ENCODE data around the gene TRAPPC3L.

DNA sequence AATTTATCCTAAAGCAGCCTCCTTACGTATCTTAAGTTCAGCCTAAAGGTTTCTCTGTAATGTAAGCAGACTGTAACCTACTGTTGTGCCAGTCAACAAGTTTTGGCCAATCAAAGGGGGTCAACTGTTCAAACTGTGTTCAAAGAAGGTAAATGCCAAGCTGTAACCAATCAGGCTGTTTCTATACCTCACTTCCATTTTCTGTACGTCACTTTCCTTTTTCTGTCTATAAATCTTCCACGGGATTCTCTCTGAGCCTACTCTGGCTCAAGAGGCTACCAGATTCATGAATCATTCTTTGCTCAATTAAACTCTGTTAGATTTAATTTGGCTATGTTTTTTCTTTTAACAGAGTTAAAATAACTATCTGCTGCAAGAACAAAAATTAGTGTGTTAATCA, 89.4 kb downstream of the TRAPPC3L start:
- TF ChIP-seq CTCF (IDR thresholded peaks at IDR 0.05 in 4 of 5, conservative IDR thresholded peaks at IDR 0.05 in 1 of 5) = no peak
- TF ChIP-seq POLR2A (IDR thresholded peaks at IDR 0.05) = no peak

Data from gastrocnemius medialis (tissue), 4 donors.